ENCODE measurements around the gene PPP6R3. TPM values are rescaled to one million over a fixed set of nuclear protein-coding genes. Genes with fewer than 3 reads are reported as not detected.

The PPP6R3 gene
- total and polyA plus RNA-seq, 2 of the 8 experiments (the other 6 are each of a cell fraction or from before 2014, with no cell fraction given): 44.6 to 150 TPM

DNA sequence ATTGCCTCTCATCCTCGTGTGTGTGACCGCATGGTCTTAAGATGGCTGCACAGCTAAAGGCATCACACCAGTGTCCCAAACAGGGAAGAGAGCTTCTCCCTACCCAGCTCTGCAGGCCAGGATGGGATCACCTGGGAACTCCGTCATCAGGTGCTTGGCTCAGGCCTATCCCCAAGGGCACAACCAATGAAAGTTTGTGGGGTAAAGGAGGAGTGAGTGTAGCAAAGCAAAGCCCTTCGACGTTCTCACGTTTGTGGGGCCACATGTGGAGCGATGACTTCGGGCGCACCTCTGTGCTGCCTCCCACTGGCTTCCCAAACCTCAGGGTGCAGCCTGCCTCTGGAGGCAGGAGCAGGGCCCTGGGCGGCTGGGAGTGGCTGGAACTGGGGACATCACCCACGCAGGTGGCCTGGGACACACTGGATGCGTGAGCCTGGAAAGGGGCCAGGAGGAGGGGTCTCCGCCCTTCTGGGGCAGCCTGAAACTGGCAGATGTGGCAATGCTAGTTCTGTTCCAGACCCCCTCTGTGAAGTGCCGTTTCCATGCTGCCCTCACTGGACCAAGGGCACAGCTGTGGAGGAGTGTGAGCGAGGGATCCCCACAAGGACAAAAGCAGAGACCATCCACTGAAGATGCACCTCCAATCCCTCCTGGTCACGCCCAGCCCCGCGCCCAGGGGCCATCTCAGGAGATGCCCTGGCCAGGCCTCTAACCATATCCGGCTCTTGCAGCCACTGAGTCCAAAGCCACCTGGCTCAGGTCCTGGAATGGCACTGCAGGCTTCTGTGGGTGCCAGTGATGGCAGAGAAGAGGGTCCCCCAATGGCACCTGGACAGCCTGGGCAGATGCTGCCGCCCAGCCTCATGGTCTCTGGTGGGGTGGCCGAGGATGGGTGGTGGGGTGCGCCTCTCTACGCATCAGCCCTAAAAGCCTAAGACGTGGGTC is 193.2 kb downstream of the PPP6R3 start:
- H2BK15ac ChIP-seq (ENCODE audit: low read length): no peak overlapping the region
- H4K8ac ChIP-seq (ENCODE audit: extremely low read depth, insufficient read depth, low read length): no peak overlapping the region
- CTCF ChIA-PET (ENCODE audit: partially characterized antibody): interaction anchor here (1.6 kb wide), 1 partner anchor 25 kb away, joined by 3 read pairs; no protein-coding TSS in a partner anchor
- H3K4me1 ChIP-seq (replicated peaks in 1 of 4; ENCODE audit: control insufficient read depth in 3 of 4, insufficient read depth in 4 of 4, low read length in 3 of 4): peaks cover 0 to 12% (median 1%) of the 10 kb centered on the region in 4 experiments; a peak in 1 of 7 replicates
- no peak overlapping the region for H3K4me3 ChIP-seq (ENCODE audit: extremely low read depth in 1 of 4, insufficient read depth in 2 of 4, low read depth in 3 of 4, low read length in 4 of 4)
- H3K9ac ChIP-seq (replicated peaks in 1 of 4; ENCODE audit: extremely low read depth in 1 of 4, low read depth in 3 of 4, low read length in 3 of 4): no peak overlapping the region
- 0 out of 4 replicates have a peak, but pooled peaks cover 0 to 6% of the 10 kb centered on the region in 2 experiments for H3K9me3 ChIP-seq (ENCODE audit: insufficient read depth in 2 of 2, low read depth in 1 of 2, low read length in 1 of 2)
- H2AK5ac ChIP-seq (ENCODE audit: low read depth, low read length): no peak overlapping the region; the same call in 1 of the 2 replicates
- no peaks in the 10 kb centered on the region for H3K36me3 ChIP-seq (ENCODE audit: control insufficient read depth in 2 of 4, insufficient read depth in 4 of 4, low read length in 3 of 4)
- no peaks in the 10 kb centered on the region for H3K27me3 ChIP-seq (replicated peaks in 1 of 4; ENCODE audit: control insufficient read depth in 3 of 4, extremely low read depth in 1 of 4, insufficient read depth in 3 of 4, low read length in 3 of 4)
- FAIRE-seq: no peak
- 77% methylated on average over 24 of the region's 24 CpGs; no CpG with 5 or more reads in 1 of the 2 experiments for WGBS, 2 experiments (ENCODE audit: extremely low coverage in 1 of 2, insufficient coverage in 1 of 2, insufficient read length in 1 of 2, insufficient replicate concordance in 2 of 2, low coverage in 1 of 2, low lambda C conversion rate in 2 of 2, missing lambda C conversion rate in 1 of 2)
- no peak overlapping the region for H3K4me2 ChIP-seq (ENCODE audit: insufficient read depth in 1 of 2, low read depth in 2 of 2, low read length in 2 of 2)
- no peaks in the 10 kb centered on the region for H3K79me1 ChIP-seq (ENCODE audit: low read depth, low read length)
- H3K14ac ChIP-seq (ENCODE audit: insufficient read length): no peak overlapping the region
- no peak overlapping the region for H3K18ac ChIP-seq (ENCODE audit: extremely low read depth, low read length)
- no peak overlapping the region for H3K56ac ChIP-seq (replicated peaks; ENCODE audit: insufficient read length, low read depth, low read length)
- 0 out of 2 replicates have a peak overlapping the region, but pooled peaks have one; percentile 35 for H2BK5ac ChIP-seq (ENCODE audit: low read depth, low read length)
- no peak for DNase-seq (ENCODE audit: low read depth in 1 of 2, low spot score in 2 of 2)
- no peak overlapping the region for H4K5ac ChIP-seq (ENCODE audit: insufficient read length, low read depth, low read length)
- H2BK12ac ChIP-seq (ENCODE audit: low read depth, low read length): no peak overlapping the region; the same call in 1 of the 2 replicates
- H3K4ac ChIP-seq (replicated peaks; ENCODE audit: insufficient read length, low read depth, low read length): no peak overlapping the region
- POLR2A ChIA-PET (ENCODE audit: partially characterized antibody): no interaction called here
- H3K23me2 ChIP-seq (ENCODE audit: low read depth, low read length): no peaks in the 10 kb centered on the region
- no peak overlapping the region for H2BK120ac ChIP-seq (replicated peaks; ENCODE audit: low read depth, low read length)
- no peak overlapping the region for H2BK20ac ChIP-seq (ENCODE audit: low read length)
- H4K91ac ChIP-seq (replicated peaks; ENCODE audit: insufficient read length, low read length): peak overlapping the region; percentile 76
- H3K27ac ChIP-seq (ENCODE audit: low read depth, low read length): no peak overlapping the region
- H4K20me1 ChIP-seq (replicated peaks in 1 of 2; ENCODE audit: control insufficient read depth in 1 of 2, insufficient read depth in 2 of 2, low read length in 2 of 2): no peaks in the 10 kb centered on the region
- no peak overlapping the region for H2AFZ ChIP-seq (ENCODE audit: low read length)
- no peak overlapping the region for H3K23ac ChIP-seq (ENCODE audit: insufficient read length)
- no peaks in the 10 kb centered on the region for H3K79me2 ChIP-seq (ENCODE audit: control insufficient read depth in 1 of 2, insufficient read depth in 2 of 2, low read length in 2 of 2)
- TF ChIP-seq HDAC6 (IDR thresholded peaks at IDR 0.05; ENCODE audit: low read depth, low read length): no peak
- TF ChIP-seq BCL11A (IDR thresholded peaks at IDR 0.05; ENCODE audit: low read depth in 2 of 2, low read length in 2 of 2): no peak
- TF ChIP-seq, protein P1, sequence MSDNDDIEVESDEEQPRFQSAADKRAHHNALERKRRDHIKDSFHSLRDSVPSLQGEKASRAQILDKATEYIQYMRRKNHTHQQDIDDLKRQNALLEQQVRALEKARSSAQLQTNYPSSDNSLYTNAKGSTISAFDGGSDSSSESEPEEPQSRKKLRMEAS (IDR thresholded peaks at IDR 0.05): no peak
- TF ChIP-seq HDAC2 (IDR thresholded peaks at IDR 0.05; ENCODE audit: borderline replicate concordance in 1 of 2, low read depth in 2 of 2, low read length in 2 of 2): no peak
- TF ChIP-seq CHD1 (IDR thresholded peaks at IDR 0.05; ENCODE audit: low read depth, low read length): no peak
- TF ChIP-seq MAFK (IDR thresholded peaks at IDR 0.05; ENCODE audit: low read depth, low read length): no peak
- TF ChIP-seq CHD2 (IDR thresholded peaks at IDR 0.05; ENCODE audit: low read length): no peak
- no peak for TF ChIP-seq KDM5A (IDR thresholded peaks at IDR 0.05; ENCODE audit: low read length)
- no peak for TF ChIP-seq RNF2 (IDR thresholded peaks at IDR 0.05; ENCODE audit: borderline replicate concordance, low read depth, low read length, missing control alignments, poor library complexity, severe bottlenecking)
- no peak for TF ChIP-seq FOSL1 (IDR thresholded peaks at IDR 0.05; ENCODE audit: insufficient read depth, low read depth, low read length)
- no peak for TF ChIP-seq CBX5 (IDR thresholded peaks at IDR 0.05; ENCODE audit: low read depth, low read length)
